ENCODE data around the gene CENPN.

GRCh38 chr16:81066681-81067080, 59.7 kb downstream of the CENPN start:
- TF ChIP-seq, protein P1, sequence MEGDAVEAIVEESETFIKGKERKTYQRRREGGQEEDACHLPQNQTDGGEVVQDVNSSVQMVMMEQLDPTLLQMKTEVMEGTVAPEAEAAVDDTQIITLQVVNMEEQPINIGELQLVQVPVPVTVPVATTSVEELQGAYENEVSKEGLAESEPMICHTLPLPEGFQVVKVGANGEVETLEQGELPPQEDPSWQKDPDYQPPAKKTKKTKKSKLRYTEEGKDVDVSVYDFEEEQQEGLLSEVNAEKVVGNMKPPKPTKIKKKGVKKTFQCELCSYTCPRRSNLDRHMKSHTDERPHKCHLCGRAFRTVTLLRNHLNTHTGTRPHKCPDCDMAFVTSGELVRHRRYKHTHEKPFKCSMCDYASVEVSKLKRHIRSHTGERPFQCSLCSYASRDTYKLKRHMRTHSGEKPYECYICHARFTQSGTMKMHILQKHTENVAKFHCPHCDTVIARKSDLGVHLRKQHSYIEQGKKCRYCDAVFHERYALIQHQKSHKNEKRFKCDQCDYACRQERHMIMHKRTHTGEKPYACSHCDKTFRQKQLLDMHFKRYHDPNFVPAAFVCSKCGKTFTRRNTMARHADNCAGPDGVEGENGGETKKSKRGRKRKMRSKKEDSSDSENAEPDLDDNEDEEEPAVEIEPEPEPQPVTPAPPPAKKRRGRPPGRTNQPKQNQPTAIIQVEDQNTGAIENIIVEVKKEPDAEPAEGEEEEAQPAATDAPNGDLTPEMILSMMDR (IDR thresholded peaks at IDR 0.05), result no peak
- TF ChIP-seq EP300 (IDR thresholded peaks at IDR 0.05) (no peak), POLR2AphosphoS5 (IDR thresholded peaks at IDR 0.05) (no peak)
